ENCODE measurements around the gene PTPRG. TPM values are rescaled to one million over a fixed set of nuclear protein-coding genes. Genes with fewer than 3 reads are reported as not detected.

PTPRG gene
- total RNA-seq, 6 experiments from 2014 or later, result 29.4 to 34.7 (median 32.7) TPM

DNA sequence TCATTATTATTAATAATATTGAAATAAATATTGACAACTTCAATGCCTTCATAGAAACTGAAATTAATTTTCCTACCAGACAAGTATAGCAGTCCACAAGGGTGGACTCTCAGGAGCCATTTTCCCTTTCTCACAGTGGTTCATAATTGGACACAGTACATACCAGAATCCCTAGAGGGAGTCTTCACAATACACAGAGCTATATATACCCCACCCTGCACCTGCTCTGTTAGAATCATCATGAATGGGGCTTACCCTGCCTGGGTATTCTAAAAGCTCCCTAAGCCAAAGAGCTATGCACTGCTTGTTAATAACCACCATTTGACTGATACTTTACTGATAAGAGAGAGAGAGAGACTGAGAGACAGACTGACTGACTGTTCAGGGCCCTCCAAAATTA, 677.1 kb downstream of the PTPRG start:
- TF ChIP-seq, protein P1, sequence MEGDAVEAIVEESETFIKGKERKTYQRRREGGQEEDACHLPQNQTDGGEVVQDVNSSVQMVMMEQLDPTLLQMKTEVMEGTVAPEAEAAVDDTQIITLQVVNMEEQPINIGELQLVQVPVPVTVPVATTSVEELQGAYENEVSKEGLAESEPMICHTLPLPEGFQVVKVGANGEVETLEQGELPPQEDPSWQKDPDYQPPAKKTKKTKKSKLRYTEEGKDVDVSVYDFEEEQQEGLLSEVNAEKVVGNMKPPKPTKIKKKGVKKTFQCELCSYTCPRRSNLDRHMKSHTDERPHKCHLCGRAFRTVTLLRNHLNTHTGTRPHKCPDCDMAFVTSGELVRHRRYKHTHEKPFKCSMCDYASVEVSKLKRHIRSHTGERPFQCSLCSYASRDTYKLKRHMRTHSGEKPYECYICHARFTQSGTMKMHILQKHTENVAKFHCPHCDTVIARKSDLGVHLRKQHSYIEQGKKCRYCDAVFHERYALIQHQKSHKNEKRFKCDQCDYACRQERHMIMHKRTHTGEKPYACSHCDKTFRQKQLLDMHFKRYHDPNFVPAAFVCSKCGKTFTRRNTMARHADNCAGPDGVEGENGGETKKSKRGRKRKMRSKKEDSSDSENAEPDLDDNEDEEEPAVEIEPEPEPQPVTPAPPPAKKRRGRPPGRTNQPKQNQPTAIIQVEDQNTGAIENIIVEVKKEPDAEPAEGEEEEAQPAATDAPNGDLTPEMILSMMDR (IDR thresholded peaks at IDR 0.05), result no peak
- Mint-ChIP-seq H3K4me1 (ENCODE audit: low read depth) (no peaks in the 10 kb centered on the region), H3K9me3 (no peaks in the 10 kb centered on the region), H3K4me3 (no peak overlapping the region), H3K27ac (no peak overlapping the region), H3K36me3 (ENCODE audit: low read depth) (no peaks in the 10 kb centered on the region), H3K27me3 (ENCODE audit: insufficient read depth) (peaks cover 2% of the 10 kb centered on the region; the same call in 1 of the 2 replicates)
- DNase-seq, result no peak

DNA sequence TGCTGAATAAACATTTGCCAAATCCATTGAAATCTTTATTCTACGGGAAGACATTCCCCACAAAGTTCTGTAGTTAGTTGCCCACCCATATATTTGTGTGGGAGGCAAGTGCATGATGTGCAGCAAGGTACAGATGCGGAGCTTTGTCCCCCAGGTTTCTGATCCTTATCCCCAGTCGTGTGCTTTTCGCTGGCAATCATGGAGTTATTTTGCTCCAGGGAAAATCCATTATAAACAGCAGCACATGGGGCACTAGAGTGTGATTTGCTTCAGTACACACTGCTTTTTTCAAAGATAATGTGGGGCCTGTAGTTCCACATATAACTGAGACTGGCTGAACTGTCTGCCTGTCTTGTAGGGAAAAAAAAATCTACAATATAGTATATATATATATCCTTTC, 679.9 kb downstream of the PTPRG start:
- Mint-ChIP-seq H3K4me3 (no peak overlapping the region), H3K27me3 (ENCODE audit: insufficient read depth) (peaks cover 2% of the 10 kb centered on the region; the same call in 1 of the 2 replicates), H3K27ac (no peak overlapping the region), H3K4me1 (ENCODE audit: low read depth) (no peaks in the 10 kb centered on the region), H3K36me3 (ENCODE audit: low read depth) (no peaks in the 10 kb centered on the region), H3K9me3 (no peaks in the 10 kb centered on the region)
- DNase-seq, result no peak
- TF ChIP-seq, protein P1 (IDR thresholded peaks at IDR 0.05), result no peak

DNA sequence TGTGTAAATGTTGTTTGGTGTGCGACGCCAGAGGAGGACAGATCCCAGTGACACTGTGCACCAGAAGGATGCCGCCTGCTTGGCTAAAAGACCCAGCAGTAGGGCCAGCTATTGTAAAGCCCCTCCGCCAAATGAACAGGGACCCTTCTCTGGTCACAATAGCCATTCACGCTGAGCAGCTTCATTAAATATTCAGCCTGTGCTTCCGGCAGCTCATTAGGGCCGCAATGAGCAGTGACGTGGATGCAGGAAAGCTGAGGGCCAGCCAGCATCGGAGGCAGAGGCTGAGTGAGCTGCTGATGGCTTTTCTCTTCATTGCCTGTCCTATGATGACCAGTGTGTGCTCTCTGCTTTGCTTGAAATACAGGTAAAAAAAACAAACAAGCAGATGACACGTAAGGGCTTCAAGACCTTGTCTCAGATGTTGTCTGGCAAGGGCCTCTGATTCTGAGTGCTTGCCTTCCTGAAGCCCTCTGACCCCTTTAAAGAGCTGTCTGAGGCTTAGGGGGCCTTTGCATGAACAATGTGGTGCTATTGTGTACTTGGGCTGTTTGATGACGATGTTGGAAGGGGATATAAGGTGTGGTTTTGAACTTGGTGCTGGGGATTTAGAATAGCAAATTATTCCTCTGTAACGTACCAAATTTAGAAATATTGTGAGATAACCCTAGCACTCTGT, 681.6 kb downstream of the PTPRG start:
- no peak overlapping the region for H3K27ac Mint-ChIP-seq
- peaks cover 2% of the 10 kb centered on the region; the same call in 1 of the 2 replicates for H3K27me3 Mint-ChIP-seq (ENCODE audit: insufficient read depth)
- no peak overlapping the region for H3K4me3 Mint-ChIP-seq
- no peaks in the 10 kb centered on the region for H3K9me3 Mint-ChIP-seq
- no peaks in the 10 kb centered on the region for H3K36me3 Mint-ChIP-seq (ENCODE audit: low read depth)
- no peak for DNase-seq
- H3K4me1 Mint-ChIP-seq (ENCODE audit: low read depth), result no peaks in the 10 kb centered on the region
- TF ChIP-seq, protein P1 (IDR thresholded peaks at IDR 0.05), result no peak

DNA sequence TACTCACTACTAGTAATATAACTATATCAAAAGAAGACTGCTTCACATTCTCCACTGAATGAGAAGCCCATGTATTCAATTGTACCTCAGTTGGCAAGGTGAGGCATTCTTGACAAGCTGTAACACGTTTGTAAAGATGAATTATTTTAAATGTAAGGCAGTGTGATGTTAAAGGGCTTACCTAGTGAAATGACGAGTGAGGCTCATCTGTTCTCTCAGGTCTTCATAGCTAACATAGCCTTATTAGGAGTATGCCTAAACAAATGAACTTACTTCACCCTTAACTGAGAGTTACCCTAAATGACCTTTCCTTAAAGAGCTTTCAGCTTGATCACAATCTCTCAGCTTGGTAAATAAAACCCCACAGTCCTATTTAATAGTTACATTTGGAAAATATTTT, 684.7 kb downstream of the PTPRG start:
- Mint-ChIP-seq H3K4me1 (ENCODE audit: low read depth) (peaks cover 8% of the 10 kb centered on the region), H3K36me3 (ENCODE audit: low read depth) (no peaks in the 10 kb centered on the region), H3K4me3 (no peak overlapping the region), H3K27me3 (ENCODE audit: insufficient read depth) (peaks cover 2% of the 10 kb centered on the region; the same call in 1 of the 2 replicates), H3K27ac (no peak overlapping the region), H3K9me3 (no peaks in the 10 kb centered on the region)
- DNase-seq, result no peak
- TF ChIP-seq, protein P1 (IDR thresholded peaks at IDR 0.05), result no peak

DNA sequence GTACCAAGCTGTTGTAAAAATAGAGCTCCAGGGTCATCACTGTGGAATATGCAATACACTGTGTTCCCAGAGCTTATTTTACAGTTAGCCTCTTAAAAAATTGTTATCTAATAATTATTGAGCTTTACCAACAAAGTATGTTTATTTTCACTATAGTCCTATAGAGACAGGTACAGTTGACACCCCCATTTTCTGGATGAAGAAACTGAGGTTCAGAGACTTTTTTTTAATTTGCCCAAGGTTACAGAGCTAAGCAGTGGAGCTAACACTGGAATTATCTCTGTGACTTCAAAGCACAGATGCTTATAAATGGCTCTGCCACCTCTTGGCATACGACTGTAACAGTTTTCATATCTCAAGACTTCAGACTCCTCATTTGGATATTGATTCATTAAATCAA, 685.6 kb downstream of the PTPRG start:
- TF ChIP-seq, protein P1 (IDR thresholded peaks at IDR 0.05), result no peak
- H3K27me3 Mint-ChIP-seq (ENCODE audit: insufficient read depth), result peaks cover 3% of the 10 kb centered on the region; the same call in 1 of the 2 replicates
- H3K27ac Mint-ChIP-seq, result no peak overlapping the region
- DNase-seq, result no peak
- no peak overlapping the region for H3K4me3 Mint-ChIP-seq
- peaks cover 8% of the 10 kb centered on the region for H3K4me1 Mint-ChIP-seq (ENCODE audit: low read depth)
- no peaks in the 10 kb centered on the region for H3K36me3 Mint-ChIP-seq (ENCODE audit: low read depth)
- H3K9me3 Mint-ChIP-seq, result no peaks in the 10 kb centered on the region
